Measurements from ENCODE around the gene PLCH2.
"Not testable (repeated sequence)": the region's sequence is repeated elsewhere in the genome, so short reads cannot be mapped to it uniquely, and the experiment has no call there.

Gene PLCH2

GRCh38 chr1:2476061-2476999 lies at the start of gene PLCH2:
Gene PLCH2, plus strand, starts transcription at chr1:2476289. Its CDS starts 300 bp downstream, at chr1:2476589.
- no peak for DNase-seq (ENCODE audit: low read depth)

- DNase-seq (ENCODE audit: low read depth): no peak
Observed at GRCh38 chr1:2426540-2426939, 49.5 kb upstream of the PLCH2 start.

GRCh38 chr1:2427051-2427450 lies 49.0 kb upstream of the PLCH2 start:
- DNase-seq (ENCODE audit: low read depth): no peak

- DNase-seq (ENCODE audit: low read depth): no peak
Observed at GRCh38 chr1:2427976-2428375, 48.1 kb upstream of the PLCH2 start.

GRCh38 chr1:2428490-2428889 lies 47.6 kb upstream of the PLCH2 start:
- no peak for DNase-seq (ENCODE audit: low read depth)

- DNase-seq (ENCODE audit: low read depth): no peak
Observed at GRCh38 chr1:2429780-2430591, 46.1 kb upstream of the PLCH2 start.

GRCh38 chr1:2430592-2430973 lies 45.5 kb upstream of the PLCH2 start:
- no peak for DNase-seq (ENCODE audit: low read depth)

- DNase-seq (ENCODE audit: low read depth): no peak
Observed at GRCh38 chr1:2431103-2431502, 45.0 kb upstream of the PLCH2 start.

- no peak for DNase-seq (ENCODE audit: low read depth)
Observed at GRCh38 chr1:2431518-2431917, 44.6 kb upstream of the PLCH2 start.

GRCh38 chr1:2432441-2432844 lies 43.6 kb upstream of the PLCH2 start:
- no peak for DNase-seq (ENCODE audit: low read depth)

GRCh38 chr1:2433196-2433595 lies 42.9 kb upstream of the PLCH2 start:
- no peak for DNase-seq (ENCODE audit: low read depth)

GRCh38 chr1:2433936-2434655 lies 42.0 kb upstream of the PLCH2 start:
- DNase-seq (ENCODE audit: low read depth): no peak

GRCh38 chr1:2435091-2435490 lies 41.0 kb upstream of the PLCH2 start:
- no peak for DNase-seq (ENCODE audit: low read depth)

- DNase-seq (ENCODE audit: low read depth): no peak
Observed at GRCh38 chr1:2435746-2436355, 40.2 kb upstream of the PLCH2 start.

GRCh38 chr1:2436876-2437275 lies 39.2 kb upstream of the PLCH2 start:
- no peak for DNase-seq (ENCODE audit: low read depth)

GRCh38 chr1:2437617-2438016 lies 38.5 kb upstream of the PLCH2 start:
- DNase-seq (ENCODE audit: low read depth): no peak

GRCh38 chr1:2438038-2438437 lies 38.1 kb upstream of the PLCH2 start:
- DNase-seq (ENCODE audit: low read depth): no peak

- DNase-seq (ENCODE audit: low read depth): no peak
Observed at GRCh38 chr1:2438641-2439040, 37.4 kb upstream of the PLCH2 start.

- no peak for DNase-seq (ENCODE audit: low read depth)
Observed at GRCh38 chr1:2439369-2439768, 36.7 kb upstream of the PLCH2 start.

- DNase-seq (ENCODE audit: low read depth): not testable (repeated sequence)
Observed at GRCh38 chr1:2440346-2440745, 35.7 kb upstream of the PLCH2 start.

- no peak for DNase-seq (ENCODE audit: low read depth)
Observed at GRCh38 chr1:2441746-2442145, 34.3 kb upstream of the PLCH2 start.

- no peak for DNase-seq (ENCODE audit: low read depth)
Observed at GRCh38 chr1:2442661-2443060, 33.4 kb upstream of the PLCH2 start.

Measured in fibroblast of gingiva (primary cell).